Measurements from ENCODE around the gene BRCA2.

Gene BRCA2

DNA sequence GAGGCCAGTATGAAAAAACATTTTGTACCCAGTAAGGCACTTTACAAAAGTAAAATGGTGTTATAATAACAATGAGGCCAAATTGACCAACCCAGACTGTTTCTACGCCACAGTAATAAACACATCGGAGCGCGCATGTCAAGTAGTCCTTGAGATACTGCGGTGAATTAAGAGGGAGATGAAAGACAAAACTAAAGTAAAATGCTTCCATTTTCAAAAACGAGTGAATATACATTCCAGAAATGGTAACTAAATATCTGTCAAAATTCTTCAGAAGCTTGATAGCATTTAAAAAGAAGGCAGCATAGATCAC lies 93.6 kb downstream of the BRCA2 start:
- TF ChIP-seq, protein P1, sequence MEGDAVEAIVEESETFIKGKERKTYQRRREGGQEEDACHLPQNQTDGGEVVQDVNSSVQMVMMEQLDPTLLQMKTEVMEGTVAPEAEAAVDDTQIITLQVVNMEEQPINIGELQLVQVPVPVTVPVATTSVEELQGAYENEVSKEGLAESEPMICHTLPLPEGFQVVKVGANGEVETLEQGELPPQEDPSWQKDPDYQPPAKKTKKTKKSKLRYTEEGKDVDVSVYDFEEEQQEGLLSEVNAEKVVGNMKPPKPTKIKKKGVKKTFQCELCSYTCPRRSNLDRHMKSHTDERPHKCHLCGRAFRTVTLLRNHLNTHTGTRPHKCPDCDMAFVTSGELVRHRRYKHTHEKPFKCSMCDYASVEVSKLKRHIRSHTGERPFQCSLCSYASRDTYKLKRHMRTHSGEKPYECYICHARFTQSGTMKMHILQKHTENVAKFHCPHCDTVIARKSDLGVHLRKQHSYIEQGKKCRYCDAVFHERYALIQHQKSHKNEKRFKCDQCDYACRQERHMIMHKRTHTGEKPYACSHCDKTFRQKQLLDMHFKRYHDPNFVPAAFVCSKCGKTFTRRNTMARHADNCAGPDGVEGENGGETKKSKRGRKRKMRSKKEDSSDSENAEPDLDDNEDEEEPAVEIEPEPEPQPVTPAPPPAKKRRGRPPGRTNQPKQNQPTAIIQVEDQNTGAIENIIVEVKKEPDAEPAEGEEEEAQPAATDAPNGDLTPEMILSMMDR (IDR thresholded peaks at IDR 0.05; ENCODE audit: low read depth, low read length): no peak
- DNase-seq (ENCODE audit: extremely low read depth, low read depth): no peak

DNA sequence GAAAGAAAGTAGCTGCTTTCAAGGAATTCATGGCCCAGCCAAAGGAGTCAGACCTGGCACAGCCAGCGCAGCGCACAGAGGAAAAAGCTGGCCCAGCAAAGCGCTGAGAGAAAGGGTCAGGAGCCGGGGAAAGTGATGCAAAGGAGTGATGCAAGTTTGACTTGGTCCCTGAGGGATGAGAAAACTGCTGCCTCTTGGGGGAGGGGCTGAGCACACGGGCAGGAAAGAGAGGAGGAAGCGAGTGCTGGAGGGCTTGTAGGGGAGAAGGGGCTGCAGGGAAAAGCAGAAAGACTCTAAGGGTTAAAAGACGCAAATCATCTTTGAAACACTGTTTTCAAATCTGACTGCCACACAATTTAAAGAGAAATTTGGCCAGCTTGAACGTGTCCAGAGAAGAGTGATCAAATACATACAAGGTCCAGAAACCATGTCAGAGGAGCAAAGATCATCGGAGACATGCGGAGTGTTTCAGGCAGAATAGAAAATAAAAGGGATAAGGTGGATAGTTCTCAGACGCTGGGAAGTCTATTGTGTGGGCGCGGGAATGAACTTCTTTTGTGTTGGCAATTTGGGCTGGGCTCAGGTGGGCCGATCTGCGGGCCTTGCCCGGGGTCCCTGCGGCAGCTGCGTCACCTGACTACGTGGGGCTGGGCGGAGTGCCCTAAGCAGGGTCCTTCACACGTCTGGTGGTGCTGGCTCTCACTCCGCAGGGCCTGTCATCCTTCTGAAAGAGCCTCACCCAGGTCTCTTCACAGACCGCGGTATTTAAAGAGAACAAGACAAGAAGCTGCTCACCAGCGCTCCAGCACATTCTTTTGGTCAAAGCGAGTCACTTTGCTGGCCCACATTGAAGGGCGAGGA lies 94.5 kb downstream of the BRCA2 start:
- peak; percentile 16 for DNase-seq (ENCODE audit: extremely low read depth, low read depth)
- TF ChIP-seq, protein P1 (IDR thresholded peaks at IDR 0.05; ENCODE audit: low read depth, low read length): no peak

DNA sequence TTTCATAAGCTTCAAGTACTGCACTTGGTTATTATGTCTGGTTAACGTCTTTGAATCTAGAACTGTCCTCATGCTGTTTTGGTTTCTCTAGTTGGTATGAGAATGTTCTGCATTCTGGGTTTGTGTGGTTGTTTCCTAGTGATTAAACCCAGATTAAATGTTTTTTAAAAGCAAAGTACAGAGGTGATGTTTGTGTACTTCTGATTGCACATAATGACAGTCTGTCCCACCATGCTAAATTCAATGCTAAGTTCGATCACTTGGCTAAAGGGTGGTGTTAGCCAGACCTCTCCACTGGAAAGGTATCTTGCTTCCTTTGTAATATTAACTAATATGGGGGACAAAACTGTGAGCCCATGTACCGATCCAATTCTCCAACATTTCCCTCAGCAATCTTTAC lies 98.0 kb downstream of the BRCA2 start:
- TF ChIP-seq, protein P1 (IDR thresholded peaks at IDR 0.05; ENCODE audit: low read depth, low read length): no peak
- DNase-seq (ENCODE audit: extremely low read depth, low read depth): no peak

DNA sequence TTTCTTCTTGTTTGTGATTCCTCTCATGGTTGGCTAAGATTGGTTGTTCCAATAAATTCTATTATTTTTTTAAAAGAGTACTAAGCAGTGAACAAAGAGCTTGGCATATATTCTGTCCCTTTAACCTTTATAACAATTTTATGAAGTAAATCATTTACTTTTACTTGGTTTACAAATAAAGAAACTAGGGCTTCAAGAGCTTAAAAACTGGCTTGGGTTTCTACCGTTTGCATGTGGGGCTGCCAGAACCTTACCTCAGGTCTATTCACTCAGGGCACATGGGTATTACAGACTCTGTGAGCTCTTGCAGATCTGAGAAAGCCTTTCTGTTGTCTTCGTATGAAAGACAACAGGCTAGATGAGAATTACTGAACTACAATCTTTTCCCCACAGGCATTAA lies 99.3 kb downstream of the BRCA2 start:
- DNase-seq (ENCODE audit: extremely low read depth, low read depth): no peak
- TF ChIP-seq, protein P1 (IDR thresholded peaks at IDR 0.05; ENCODE audit: low read depth, low read length): no peak

DNA sequence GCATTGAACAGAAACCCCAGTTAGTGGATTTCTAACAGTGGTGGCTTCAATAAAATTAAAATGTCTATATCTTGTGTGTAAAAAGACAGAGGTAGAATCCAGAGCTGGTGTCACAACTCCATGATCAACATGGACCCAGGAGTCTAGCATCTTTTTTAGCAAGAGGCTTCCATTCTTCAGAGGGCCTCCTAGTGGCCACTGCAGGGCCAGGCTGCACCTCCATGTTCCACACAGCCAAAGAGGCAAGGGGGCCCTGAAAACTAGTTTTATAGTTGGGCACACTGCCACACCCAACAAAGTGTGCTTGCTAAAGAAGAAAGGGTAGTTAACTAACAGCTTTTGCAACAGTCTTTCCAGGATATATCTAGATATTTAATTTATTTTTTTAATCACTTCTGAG lies 99.7 kb downstream of the BRCA2 start:
- DNase-seq (ENCODE audit: extremely low read depth, low read depth): no peak
- TF ChIP-seq, protein P1 (IDR thresholded peaks at IDR 0.05; ENCODE audit: low read depth, low read length): peak; percentile 44

DNA sequence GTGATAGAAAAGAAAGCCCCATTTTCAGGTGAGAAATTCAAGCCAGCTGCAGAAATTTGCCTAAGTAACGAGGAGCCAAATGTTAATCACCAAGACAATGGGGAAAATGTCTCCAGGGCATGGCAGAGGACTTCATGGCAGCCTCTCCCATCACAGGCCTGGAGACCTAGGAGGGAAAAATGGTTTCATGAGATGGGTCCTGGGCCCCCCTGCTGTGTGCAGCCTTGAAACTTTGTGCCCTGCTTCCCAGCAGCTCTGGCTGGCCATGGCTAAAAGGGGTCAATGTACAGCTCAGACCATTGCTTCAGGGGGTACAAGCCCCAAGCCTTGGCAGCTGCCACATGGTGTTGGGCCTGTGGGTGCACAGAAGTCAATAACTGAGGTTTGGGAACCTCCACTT lies 102.7 kb downstream of the BRCA2 start:
- TF ChIP-seq, protein P1 (IDR thresholded peaks at IDR 0.05; ENCODE audit: low read depth, low read length): no peak
- DNase-seq (ENCODE audit: extremely low read depth, low read depth): no peak

DNA sequence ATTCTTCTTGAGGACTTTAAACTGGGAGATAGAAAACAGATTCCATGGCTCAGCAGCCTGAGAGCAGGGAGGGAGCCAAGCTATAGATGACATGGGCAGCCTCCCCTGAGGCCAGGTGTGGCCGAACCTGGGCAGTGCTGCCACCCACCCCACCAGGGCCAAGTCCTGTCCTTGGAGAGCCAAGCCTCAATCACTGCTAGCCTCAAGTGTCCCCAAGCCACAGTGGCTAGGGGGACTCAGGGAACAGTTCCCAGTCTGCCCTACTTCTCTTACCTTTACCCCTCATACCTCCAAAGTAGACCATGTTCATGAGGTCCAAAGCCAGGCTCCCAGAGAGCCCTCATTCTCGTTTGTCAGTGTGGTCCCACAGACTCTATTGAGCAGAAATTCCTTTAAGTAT lies 104.6 kb downstream of the BRCA2 start:
- no peak for DNase-seq (ENCODE audit: extremely low read depth, low read depth)
- TF ChIP-seq, protein P1 (IDR thresholded peaks at IDR 0.05; ENCODE audit: low read depth, low read length): no peak

Measured in AG09319 (cell line).